Esophagus muscularis mucosa (tissue), 4 donors: Measurements from ENCODE around the gene SPTA1. TPM values are rescaled to one million over a fixed set of nuclear protein-coding genes. Genes with fewer than 3 reads are reported as not detected.

Source experiments
- DNase-seq: peaks from one replicate; pipeline ENCODE4 v3.0.0-alpha.2; 2017; ENCODE audit errors: extremely low spot score
- H3K27ac ChIP-seq, 4 donors: fragments of 200-600 bp; sonication (generic); replicated peaks in 1 of 4; 1 replicate in 3 of 4; 2 replicates in 1 of 4; pipeline ENCODE4 v1.5.1; 2016 to 2019; ENCODE audit warnings: mild to moderate bottlenecking in 1 of 4
- H3K27me3 ChIP-seq, 4 donors: fragments of 200-600 bp; sonication (generic); one replicate each; pipeline versions ENCODE4 v1.5.1 to v1.6.0; 2016 to 2019
- H3K36me3 ChIP-seq, 4 donors: fragments of 200-600 bp; sonication (generic); one replicate each; pipeline ENCODE4 v1.5.1; 2016 to 2019
- H3K4me1 ChIP-seq, 4 donors: fragments of 200-600 bp; sonication (generic); one replicate each; pipeline ENCODE4 v1.5.1; 2016 to 2019
- H3K4me3 ChIP-seq, 4 donors: fragments of 200-600 bp; sonication (generic); 1 replicate in 2 of 4; 2 replicates in 2 of 4; pipeline ENCODE4 v1.5.1; 2016 to 2019; ENCODE audit warnings: mild to moderate bottlenecking in 4 of 4, moderate library complexity in 1 of 4
- H3K9me3 ChIP-seq, 4 donors: fragments of 200-600 bp; sonication (generic); 1 replicate in 3 of 4; 2 replicates in 1 of 4; pipeline ENCODE4 v1.5.1; 2016 to 2019
- CTCF ChIP-seq, 3 experiments: fragments of 200-600 bp in 2 of 3; fragments of 450-650 bp in 1 of 3; sonication (generic) in 2 of 3; IDR thresholded peaks; one replicate each; pipeline ENCODE4 v1.5.1; 2017 to 2019; ENCODE audit warnings: antibody characterized with exemption in 3 of 3, mild to moderate bottlenecking in 2 of 3, moderate library complexity in 1 of 3
- EP300 ChIP-seq: sonication (generic); formaldehyde crosslinking; IDR thresholded peaks from one replicate; pipeline ENCODE4 v1.6.1; 2017; ENCODE audit warnings: antibody characterized with exemption
- POLR2A ChIP-seq: fragments of 450-650 bp; IDR thresholded peaks from one replicate; pipeline ENCODE4 v1.6.1; 2017; ENCODE audit warnings: antibody characterized with exemption, moderate library complexity, mild to moderate bottlenecking, low read depth
- POLR2AphosphoS5 ChIP-seq, 2 donors: sonication (generic); formaldehyde crosslinking; IDR thresholded peaks; one replicate each; pipeline ENCODE4 v1.6.1; 2017; ENCODE audit warnings: antibody characterized with exemption in 2 of 2
- WGBS: methylation state at CpG from one replicate; pipeline ENCODE4 v1.1.5; 2018; 5-methylcytosine and 5-hydroxymethylcytosine counted together
- intact Hi-C: fragments of 100-400 bp; cut with DNase I; formaldehyde crosslinking; loops from one replicate; pipeline ENCODE4 v1.15.1; 2023
- total RNA-seq, 4 donors: library from RNA; depleted of rRNA; stranded (reverse); fragments of >200 nt; gene quantifications; one replicate each; pipeline versions ENCODE4 v1.1.0 to v1.2.1, GENCODE V29; 2016

The SPTA1 gene
- total RNA-seq, 4 donors from 2014 or later: 0.06 to 2.5 (median 0.33) TPM; not detected in 1

GRCh38 chr1:158611916-158612315, 74.6 kb downstream of the SPTA1 start:
- WGBS: 61% methylated on average over 3 of the region's 3 CpGs
- no peaks in the 10 kb centered on the region for H3K9me3 ChIP-seq
- no peak overlapping the region for H3K27ac ChIP-seq
- H3K36me3 ChIP-seq: no peaks in the 10 kb centered on the region
- intact Hi-C loops: no loop called here
- no peak for DNase-seq
- H3K4me3 ChIP-seq: no peak overlapping the region
- no peaks in the 10 kb centered on the region for H3K27me3 ChIP-seq
- TF ChIP-seq POLR2A: no peak
- no peak for TF ChIP-seq EP300
- TF ChIP-seq CTCF (IDR thresholded peaks at IDR 0.05): no peak
- TF ChIP-seq POLR2AphosphoS5 (IDR thresholded peaks at IDR 0.05): no peak
- no peaks in the 10 kb centered on the region for H3K4me1 ChIP-seq

GRCh38 chr1:158607296-158607695, 79.2 kb downstream of the SPTA1 start:
- no peak for DNase-seq
- Histone ChIP-seq H3K27ac (no peak overlapping the region), H3K27me3 (no peaks in the 10 kb centered on the region), H3K9me3 (no peaks in the 10 kb centered on the region), H3K4me1 (no peaks in the 10 kb centered on the region), H3K4me3 (no peak overlapping the region), H3K36me3 (no peaks in the 10 kb centered on the region)
- 100% methylated on average over 1 of the region's 1 CpG for WGBS
- no peak for TF ChIP-seq EP300
- intact Hi-C loops: no loop called here

- intact Hi-C loops: no loop called here
- no peak for DNase-seq
- no peak for TF ChIP-seq POLR2A
- TF ChIP-seq CTCF (IDR thresholded peaks at IDR 0.05): no peak
- no peak for TF ChIP-seq POLR2AphosphoS5 (IDR thresholded peaks at IDR 0.05)
- no peak for TF ChIP-seq EP300
These were observed 81.5 kb downstream of the SPTA1 start, which contains the start of gene OR10Z1 for GRCh38 chr1:158604968-158605367. Gene OR10Z1 (plus strand): TSS chr1:158605268. CDS start chr1:158606439, 1,171 bp downstream.

GRCh38 chr1:158600735-158601134, 85.8 kb downstream of the SPTA1 start:
- H3K27ac ChIP-seq: no peak overlapping the region
- H3K4me1 ChIP-seq: no peaks in the 10 kb centered on the region
- H3K4me3 ChIP-seq: no peak overlapping the region
- no peaks in the 10 kb centered on the region for H3K36me3 ChIP-seq
- H3K9me3 ChIP-seq: peaks cover 0 to 21% (median 10%) of the 10 kb centered on the region in 4 donors
- TF ChIP-seq EP300 (no peak), POLR2A (no peak), POLR2AphosphoS5 (IDR thresholded peaks at IDR 0.05) (no peak), CTCF (IDR thresholded peaks at IDR 0.05) (no peak)
- no peaks in the 10 kb centered on the region for H3K27me3 ChIP-seq
- DNase-seq: no peak
- 93% methylated on average over 2 of the region's 2 CpGs for WGBS
- intact Hi-C loops: no loop called here

More at GRCh38 chr1:158604968-158605367, 81.5 kb downstream of the SPTA1 start, which contains the start of gene OR10Z1:
- H3K4me1 ChIP-seq: no peaks in the 10 kb centered on the region
- no peak within 1 kb of the TSS for H3K27ac ChIP-seq
- WGBS: 74% methylated on average over 1 of the region's 1 CpG
- no peaks in the 10 kb centered on the region for H3K27me3 ChIP-seq
- no peaks in the 10 kb centered on the region for H3K9me3 ChIP-seq
- no peaks in the 10 kb centered on the region for H3K36me3 ChIP-seq
- no peak within 1 kb of the TSS for H3K4me3 ChIP-seq

- 81% methylated on average over 1 of the region's 1 CpG for WGBS
- TF ChIP-seq POLR2AphosphoS5 (IDR thresholded peaks at IDR 0.05) (no peak), CTCF (IDR thresholded peaks at IDR 0.05) (no peak), POLR2A (no peak), EP300 (no peak)
- no peaks in the 10 kb centered on the region for H3K27me3 ChIP-seq
These were observed 99.6 kb downstream of the SPTA1 start for GRCh38 chr1:158586942-158587341.

More at GRCh38 chr1:158586942-158587341, 99.6 kb downstream of the SPTA1 start:
- intact Hi-C loops: no loop called here
- Histone ChIP-seq H3K36me3 (no peaks in the 10 kb centered on the region), H3K9me3 (peaks cover 0 to 11% (median 8%) of the 10 kb centered on the region in 4 donors), H3K27ac (no peak overlapping the region), H3K4me3 (no peak overlapping the region), H3K4me1 (no peaks in the 10 kb centered on the region)
- no peak for DNase-seq
